Measurements from ENCODE around the gene RYR1. TPM values are rescaled to one million over a fixed set of nuclear protein-coding genes. Genes with fewer than 3 reads are reported as not detected.
"Not testable (repeated sequence)": the region's sequence is repeated elsewhere in the genome, so short reads cannot be mapped to it uniquely, and the experiment has no call there.

The RYR1 gene
- total and polyA plus RNA-seq, 11 donors: 0.44 to 2.1 (median 0.86) TPM

DNA sequence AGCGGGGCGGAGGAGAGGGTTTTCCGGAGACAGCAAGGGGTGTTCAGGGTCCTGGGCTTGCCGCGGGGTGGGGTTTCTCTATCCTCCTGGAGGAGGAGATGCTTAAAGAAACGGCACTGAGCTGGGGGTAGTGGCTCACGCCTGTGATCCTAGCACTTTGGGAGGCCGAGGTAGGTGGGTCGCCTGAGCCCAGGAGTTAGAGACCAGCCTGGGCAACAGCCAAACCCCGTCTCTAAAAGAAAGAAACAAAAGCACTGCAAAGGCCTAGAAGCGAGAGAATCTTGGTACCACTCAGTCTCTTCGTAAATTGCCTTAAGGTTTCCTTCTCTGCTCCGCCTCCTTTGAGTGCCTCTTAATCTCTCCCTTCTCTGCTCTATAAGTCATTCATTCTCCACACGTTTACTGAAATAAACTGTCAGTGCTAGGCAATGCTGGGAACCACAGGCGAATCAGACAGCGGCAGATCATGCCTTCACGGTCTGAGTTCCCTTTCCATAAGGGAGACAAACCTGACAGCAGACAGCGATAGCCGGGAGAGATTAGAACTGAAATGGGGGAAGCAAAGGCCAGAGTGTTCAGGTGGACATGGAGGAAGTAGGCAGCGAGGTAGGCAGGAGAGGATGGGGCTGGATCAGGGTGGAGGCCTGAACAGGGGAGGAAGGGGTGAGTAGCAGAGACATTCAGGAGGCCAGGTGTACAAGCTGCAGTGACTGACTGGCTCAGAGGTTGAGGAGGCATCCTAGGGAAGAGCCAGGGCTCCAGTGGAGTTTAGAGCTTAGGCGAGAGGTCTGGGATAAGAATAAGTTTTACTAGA lies 186.1 kb downstream of the RYR1 start:
- TF ChIP-seq, protein P1, sequence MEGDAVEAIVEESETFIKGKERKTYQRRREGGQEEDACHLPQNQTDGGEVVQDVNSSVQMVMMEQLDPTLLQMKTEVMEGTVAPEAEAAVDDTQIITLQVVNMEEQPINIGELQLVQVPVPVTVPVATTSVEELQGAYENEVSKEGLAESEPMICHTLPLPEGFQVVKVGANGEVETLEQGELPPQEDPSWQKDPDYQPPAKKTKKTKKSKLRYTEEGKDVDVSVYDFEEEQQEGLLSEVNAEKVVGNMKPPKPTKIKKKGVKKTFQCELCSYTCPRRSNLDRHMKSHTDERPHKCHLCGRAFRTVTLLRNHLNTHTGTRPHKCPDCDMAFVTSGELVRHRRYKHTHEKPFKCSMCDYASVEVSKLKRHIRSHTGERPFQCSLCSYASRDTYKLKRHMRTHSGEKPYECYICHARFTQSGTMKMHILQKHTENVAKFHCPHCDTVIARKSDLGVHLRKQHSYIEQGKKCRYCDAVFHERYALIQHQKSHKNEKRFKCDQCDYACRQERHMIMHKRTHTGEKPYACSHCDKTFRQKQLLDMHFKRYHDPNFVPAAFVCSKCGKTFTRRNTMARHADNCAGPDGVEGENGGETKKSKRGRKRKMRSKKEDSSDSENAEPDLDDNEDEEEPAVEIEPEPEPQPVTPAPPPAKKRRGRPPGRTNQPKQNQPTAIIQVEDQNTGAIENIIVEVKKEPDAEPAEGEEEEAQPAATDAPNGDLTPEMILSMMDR (IDR thresholded peaks at IDR 0.05): no peak
- peaks cover 2 to 28% (median 20%) of the 10 kb centered on the region in 12 donors for H3K4me1 ChIP-seq
- peaks cover 3 to 46% (median 43%) of the 10 kb centered on the region in 9 donors for H3K36me3 ChIP-seq
- 12 to 16% (median 13%) methylated on average over 21 of the region's 21 CpGs for WGBS, 4 donors
- peak overlapping the region; percentile 54 to 98 (median 84) for H3K4me3 ChIP-seq
- intact Hi-C loops (cut with DNase I): loop anchor here in 7 of 10 donors (5.0 to 10.0 kb wide), 7 partner anchors 75 to 505 kb away; partner anchors contain the start of genes FAM98C (in 3 of the 7), MRPS12 (in 3 of the 7), SARS2 (in 3 of the 7) and HNRNPL (in 1 of the 7)
- DNase-seq (no peak), ATAC-seq (peak in 2 of 4 donors; percentile 1 to 8)
- H3K27ac ChIP-seq: peak overlapping the region; percentile 81 to 96 (median 90)
- no peaks in the 10 kb centered on the region for H3K9me3 ChIP-seq
- no peaks in the 10 kb centered on the region for H3K27me3 ChIP-seq

DNA sequence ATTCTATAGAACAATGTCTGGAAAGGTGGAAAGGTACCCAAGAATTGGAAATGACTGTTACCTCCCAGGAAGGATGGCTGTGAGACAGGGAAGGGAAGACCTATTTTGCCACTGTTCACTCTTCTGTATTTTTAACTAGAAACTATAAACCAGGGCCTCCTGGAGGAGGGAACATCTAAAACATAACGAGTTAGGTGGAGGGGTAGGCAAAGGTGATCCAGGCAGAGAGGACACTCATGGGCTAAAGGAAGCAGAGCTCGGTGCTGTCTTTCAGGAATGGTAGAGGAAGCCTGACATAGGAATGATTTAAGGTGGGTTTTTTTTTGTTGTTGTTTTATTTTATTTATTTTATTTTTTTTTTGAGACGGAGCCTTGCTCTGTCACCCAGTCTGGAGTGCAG lies 191.3 kb downstream of the RYR1 start:
- intact Hi-C loops (cut with DNase I): loop anchor here in 1 of 10 donors (10.0 kb wide), 1 partner anchor 220 kb away; the partner anchor contains the start of gene HNRNPL

DNA sequence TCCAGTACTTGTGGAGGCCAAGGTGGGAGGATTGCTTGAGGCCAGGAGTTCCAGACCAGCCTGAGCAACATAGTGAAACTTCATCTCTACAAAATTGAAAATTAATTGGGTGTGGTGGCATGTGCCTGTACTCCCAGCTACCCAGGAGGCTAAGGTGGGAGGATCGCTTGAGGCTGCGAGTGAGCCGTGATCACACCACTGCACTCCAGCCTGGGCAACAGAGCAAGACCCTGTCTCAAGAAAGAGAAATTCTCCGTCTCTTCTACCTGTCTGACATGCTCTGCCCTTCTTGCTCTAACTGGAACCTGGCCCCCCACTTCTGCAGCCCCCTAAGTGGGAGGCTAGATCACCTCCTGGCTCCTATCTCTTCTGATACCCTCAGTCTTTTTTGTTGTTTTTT lies 192.9 kb downstream of the RYR1 start:
- WGBS, 4 donors: 88 to 97% (median 94%) methylated on average over 4 of the region's 4 CpGs
- H3K27ac ChIP-seq: no peak overlapping the region
- H3K4me1 ChIP-seq: peaks cover 0 to 2% (median 0%) of the 10 kb centered on the region in 12 donors
- H3K36me3 ChIP-seq: peaks cover 1 to 100% (median 98%) of the 10 kb centered on the region in 9 donors
- H3K4me3 ChIP-seq: no peak overlapping the region
- ATAC-seq: no peak
- intact Hi-C loops (cut with DNase I): loop anchor here in 1 of 10 donors (10.0 kb wide), 1 partner anchor 218 kb away; the partner anchor contains the start of gene HNRNPL
- DNase-seq: no peak
- no peak for TF ChIP-seq POLR2A (IDR thresholded peaks at IDR 0.05)
- TF ChIP-seq, protein P1 (IDR thresholded peaks at IDR 0.05): no peak
- H3K27me3 ChIP-seq: no peaks in the 10 kb centered on the region
- no peaks in the 10 kb centered on the region for H3K9me3 ChIP-seq

More for the DNA sequence above, 191.3 kb downstream of the RYR1 start:
- no peak for TF ChIP-seq POLR2A (IDR thresholded peaks at IDR 0.05)
- TF ChIP-seq, protein P1 (IDR thresholded peaks at IDR 0.05): no peak
- Histone ChIP-seq H3K36me3 (peaks cover 3 to 99% (median 95%) of the 10 kb centered on the region in 9 donors), H3K27ac (no peak overlapping the region), H3K4me3 (no peak overlapping the region), H3K27me3 (no peaks in the 10 kb centered on the region), H3K4me1 (peaks cover 2 to 13% (median 7%) of the 10 kb centered on the region in 12 donors), H3K9me3 (no peaks in the 10 kb centered on the region)
- no peak for DNase-seq
- ATAC-seq: no peak
- 81 to 90% (median 84%) methylated on average over 3 of the region's 3 CpGs for WGBS, 4 donors

DNA sequence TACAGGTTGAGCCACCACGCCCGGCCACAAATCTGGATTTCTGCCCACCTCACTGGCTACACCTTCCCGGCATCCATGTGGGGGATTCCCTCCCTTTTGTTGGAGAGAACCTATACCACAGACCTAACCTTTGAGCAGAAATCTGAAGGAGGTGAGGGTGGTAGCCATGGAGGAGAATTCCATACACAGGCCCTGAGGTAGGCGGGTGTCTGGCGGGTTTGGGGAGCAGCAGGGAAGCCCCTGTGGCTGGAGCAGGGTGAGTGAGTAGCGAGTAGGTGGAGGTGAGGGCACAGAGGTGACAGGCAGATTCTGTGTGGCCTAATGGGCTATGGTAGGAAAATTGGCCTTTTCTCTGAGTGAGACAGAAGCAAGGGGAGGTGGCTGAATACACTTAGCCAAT lies 196.1 kb downstream of the RYR1 start:
- H3K4me3 ChIP-seq: no peak overlapping the region
- H3K27ac ChIP-seq: no peak overlapping the region
- DNase-seq: no peak
- intact Hi-C loops (cut with DNase I): loop anchor here in 1 of 10 donors (10.0 kb wide), 1 partner anchor 215 kb away; the partner anchor contains the start of gene HNRNPL
- H3K27me3 ChIP-seq: no peaks in the 10 kb centered on the region
- no peak for ATAC-seq
- peaks cover 0 to 95% (median 93%) of the 10 kb centered on the region in 9 donors for H3K36me3 ChIP-seq
- H3K4me1 ChIP-seq: peaks cover 0 to 3% (median 2%) of the 10 kb centered on the region in 12 donors
- no peaks in the 10 kb centered on the region for H3K9me3 ChIP-seq
- TF ChIP-seq POLR2A (IDR thresholded peaks at IDR 0.05): no peak
- 94 to 97% (median 96%) methylated on average over 6 of the region's 6 CpGs for WGBS, 4 donors

DNA sequence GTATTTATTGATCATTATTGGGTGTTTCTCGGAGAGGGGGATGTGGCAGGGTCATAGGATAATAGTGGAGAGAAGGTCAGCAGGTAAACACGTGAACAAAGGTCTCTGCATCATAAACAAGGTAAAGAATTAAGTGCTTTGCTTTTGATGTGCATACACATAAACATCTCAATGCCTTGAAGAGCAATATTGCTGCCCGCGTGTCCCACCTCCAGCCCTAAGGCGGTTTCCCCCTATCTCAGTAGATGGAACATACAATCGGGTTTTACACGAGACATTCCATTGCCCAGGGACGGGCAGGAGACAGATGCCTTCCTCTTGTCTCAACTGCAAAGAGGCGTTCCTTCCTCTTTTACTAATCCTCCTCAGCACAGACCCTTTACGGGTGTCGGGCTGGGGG lies 197.8 kb downstream of the RYR1 start:
- not testable (repeated sequence) for ATAC-seq, DNase-seq, H3K27me3 ChIP-seq, H3K9me3 ChIP-seq, H3K4me3 ChIP-seq
- 59 to 69% (median 63%) methylated on average over 11 of the region's 11 CpGs for WGBS, 4 donors
- Histone ChIP-seq H3K36me3 (peaks cover 0 to 93% (median 90%) of the 10 kb centered on the region in 9 donors), H3K4me1 (peaks cover 0 to 20% (median 11%) of the 10 kb centered on the region in 12 donors), H3K27ac (peak overlapping the region in 2 of 12 donors; percentile 9 to 23)
- intact Hi-C loops (cut with DNase I): loop anchor here in 8 of 10 donors (5.0 to 10.0 kb wide), 7 partner anchors 84 to 304 kb away; partner anchors contain the start of genes FAM98C (in 5 of the 8), MRPS12 (in 4 of the 8), SARS2 (in 4 of the 8) and ECH1 (in 2 of the 8)

DNA sequence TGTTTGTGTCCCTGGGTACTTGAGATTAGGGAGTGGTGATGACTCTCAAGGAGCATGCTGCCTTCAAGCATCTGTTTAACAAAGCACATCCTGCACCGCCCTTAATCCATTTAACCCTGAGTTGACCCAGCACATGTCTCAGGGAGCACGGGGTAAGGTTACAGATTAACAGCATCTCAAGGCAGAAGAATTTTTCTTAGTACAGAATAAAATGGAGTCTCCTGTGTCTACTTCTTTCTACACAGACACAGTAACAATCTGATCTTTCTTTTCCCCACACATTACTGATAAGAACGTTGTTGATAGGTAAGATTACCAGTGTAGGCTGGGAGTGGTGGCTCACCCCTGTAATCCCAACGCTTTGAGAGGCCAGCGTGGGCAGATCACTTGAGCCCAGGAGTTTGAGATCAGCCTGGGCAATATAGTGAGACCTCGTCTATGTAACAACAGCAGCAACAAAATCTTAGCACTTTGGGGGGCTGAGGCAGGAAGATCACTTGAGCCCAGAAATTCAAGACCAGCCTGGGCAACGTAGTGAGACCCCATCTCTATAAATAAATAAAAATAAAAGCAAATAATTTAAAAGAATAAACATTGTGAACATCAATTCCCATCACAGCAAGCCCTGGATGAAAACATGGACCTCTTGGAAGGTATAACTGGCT lies 198.5 kb downstream of the RYR1 start:
- not testable (repeated sequence) for H3K9me3 ChIP-seq, H3K27me3 ChIP-seq, H3K4me3 ChIP-seq, DNase-seq, ATAC-seq
- intact Hi-C loops (cut with DNase I): loop anchor here in 8 of 10 donors (5.0 to 10.0 kb wide), 7 partner anchors 85 to 303 kb away; partner anchors contain the start of genes FAM98C (in 5 of the 8), MRPS12 (in 4 of the 8), SARS2 (in 4 of the 8) and ECH1 (in 2 of the 8)
- H3K36me3 ChIP-seq: peaks cover 0 to 92% (median 89%) of the 10 kb centered on the region in 9 donors
- WGBS, 4 donors: 61 to 67% (median 64%) methylated on average over 7 of the region's 7 CpGs
- peaks cover 0 to 26% (median 16%) of the 10 kb centered on the region in 12 donors for H3K4me1 ChIP-seq
- peak overlapping the region in 1 of 12 donors; percentile 28 for H3K27ac ChIP-seq
